Omental fat pad (tissue), 4 donors: ENCODE measurements around the gene STK17B. TPM values are rescaled to one million over a fixed set of nuclear protein-coding genes. Genes with fewer than 3 reads are reported as not detected.
A peak's percentile ranks its signal among the peaks of the same experiment; 100 is the strongest.

Experiments used
- ATAC-seq: fragments of 150-250 bp; one replicate; pipeline ENCODE4 v1.9.1; 2016; ENCODE audit warnings: mild to moderate bottlenecking, moderate library complexity; ENCODE audit not compliant: low FRiP score
- DNase-seq: peaks from one replicate; pipeline ENCODE4 v3.0.0-alpha.2; 2019; ENCODE audit warnings: low spot score
- total RNA-seq, 4 donors: library from RNA; depleted of rRNA; stranded (reverse); fragments of >200 nt; gene quantifications; one replicate each; pipeline ENCODE4 v1.1.0, GENCODE V29; 2016
- TF ChIP-seq, protein P1 (sequence below), 3 donors: fragments of 450-650 bp; IDR thresholded peaks; one replicate each; pipeline ENCODE4 v1.5.1; 2016 to 2017; ENCODE audit warnings: antibody characterized with exemption in 3 of 3, mild to moderate bottlenecking in 3 of 3, moderate library complexity in 2 of 3

Gene STK17B
- 10 to 100 TPM; 39.2 to 89.9 (median 60.7) TPM for total RNA-seq

GRCh38 chr2:196171248-196171871 lies at the start of gene STK17B:
Gene STK17B, minus strand, starts transcription at chr2:196171578. Its CDS starts 8,195 bp downstream, at chr2:196163383.
- TF ChIP-seq, protein P1, sequence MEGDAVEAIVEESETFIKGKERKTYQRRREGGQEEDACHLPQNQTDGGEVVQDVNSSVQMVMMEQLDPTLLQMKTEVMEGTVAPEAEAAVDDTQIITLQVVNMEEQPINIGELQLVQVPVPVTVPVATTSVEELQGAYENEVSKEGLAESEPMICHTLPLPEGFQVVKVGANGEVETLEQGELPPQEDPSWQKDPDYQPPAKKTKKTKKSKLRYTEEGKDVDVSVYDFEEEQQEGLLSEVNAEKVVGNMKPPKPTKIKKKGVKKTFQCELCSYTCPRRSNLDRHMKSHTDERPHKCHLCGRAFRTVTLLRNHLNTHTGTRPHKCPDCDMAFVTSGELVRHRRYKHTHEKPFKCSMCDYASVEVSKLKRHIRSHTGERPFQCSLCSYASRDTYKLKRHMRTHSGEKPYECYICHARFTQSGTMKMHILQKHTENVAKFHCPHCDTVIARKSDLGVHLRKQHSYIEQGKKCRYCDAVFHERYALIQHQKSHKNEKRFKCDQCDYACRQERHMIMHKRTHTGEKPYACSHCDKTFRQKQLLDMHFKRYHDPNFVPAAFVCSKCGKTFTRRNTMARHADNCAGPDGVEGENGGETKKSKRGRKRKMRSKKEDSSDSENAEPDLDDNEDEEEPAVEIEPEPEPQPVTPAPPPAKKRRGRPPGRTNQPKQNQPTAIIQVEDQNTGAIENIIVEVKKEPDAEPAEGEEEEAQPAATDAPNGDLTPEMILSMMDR (IDR thresholded peaks at IDR 0.05): no peak
- DNase-seq (peak; percentile 82), ATAC-seq (peak; percentile 92)

DNA sequence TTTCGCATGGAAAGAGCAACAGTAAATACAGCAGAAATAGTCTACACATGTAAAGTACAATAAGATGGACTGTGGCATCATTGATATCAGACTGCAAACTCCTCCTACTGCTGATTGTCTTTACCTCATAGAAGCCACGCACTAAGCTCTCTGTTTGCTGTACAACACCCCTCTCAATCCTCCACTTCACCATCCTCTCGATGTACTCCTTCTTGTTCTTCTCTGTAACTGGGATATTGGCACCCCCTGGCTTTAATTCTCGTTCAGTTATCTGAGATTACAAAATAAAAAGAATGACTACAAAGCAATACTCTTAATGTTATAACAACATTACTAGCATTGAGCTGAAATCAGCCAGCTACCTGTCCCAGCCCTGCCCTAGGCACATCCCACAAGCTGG lies 49.3 kb upstream of the STK17B start:
- DNase-seq (no peak), ATAC-seq (no peak)
- TF ChIP-seq, protein P1 (IDR thresholded peaks at IDR 0.05): no peak

DNA sequence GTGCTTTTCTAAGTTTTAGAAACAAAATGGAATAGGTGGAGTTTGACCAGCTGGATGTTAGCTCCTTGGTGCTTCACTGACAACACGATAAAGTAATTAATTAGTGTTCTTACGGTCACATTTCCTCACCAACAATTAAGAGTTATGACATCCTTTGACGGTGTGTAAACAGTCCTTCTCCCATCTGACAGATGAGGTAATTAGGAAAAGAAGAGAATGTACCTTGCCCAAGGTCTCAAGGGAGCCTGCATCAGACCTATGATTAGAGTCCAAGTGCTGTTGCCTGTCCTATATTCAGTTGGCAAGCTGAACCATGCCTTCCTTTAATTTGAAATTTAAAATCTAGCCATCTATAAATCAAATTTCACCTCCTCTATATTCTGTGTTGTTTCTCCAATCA lies 48.3 kb upstream of the STK17B start:
- no peak for ATAC-seq
- no peak for DNase-seq
- TF ChIP-seq, protein P1 (IDR thresholded peaks at IDR 0.05): no peak

DNA sequence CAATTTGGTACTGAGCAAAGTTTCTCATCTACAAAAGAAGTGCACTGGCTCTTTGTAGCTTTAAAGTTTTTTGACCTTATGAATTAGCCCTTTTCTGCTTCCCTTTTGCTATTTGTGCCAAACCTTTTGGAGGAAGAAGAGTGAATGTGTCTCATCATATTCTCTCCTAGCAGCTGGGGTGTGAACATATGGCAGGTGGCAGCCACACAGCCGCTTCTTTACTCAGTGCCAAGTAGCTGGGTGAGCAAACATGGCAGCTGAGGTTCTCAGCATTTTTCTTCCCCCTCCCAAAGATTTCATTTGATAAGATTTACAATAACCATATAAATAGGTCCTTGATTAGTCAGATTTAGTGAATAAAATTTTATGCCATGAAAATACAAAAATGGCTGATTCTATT lies 46.7 kb upstream of the STK17B start:
- ATAC-seq (no peak), DNase-seq (no peak)
- TF ChIP-seq, protein P1 (IDR thresholded peaks at IDR 0.05): no peak

- TF ChIP-seq, protein P1 (IDR thresholded peaks at IDR 0.05): no peak
- DNase-seq (no peak), ATAC-seq (no peak)
Observed at GRCh38 chr2:196217116-196217515, 45.7 kb upstream of the STK17B start.

- TF ChIP-seq, protein P1 (IDR thresholded peaks at IDR 0.05): no peak
- no peak for ATAC-seq
- DNase-seq: no peak
Observed at GRCh38 chr2:196215376-196215775, 44.0 kb upstream of the STK17B start.

DNA sequence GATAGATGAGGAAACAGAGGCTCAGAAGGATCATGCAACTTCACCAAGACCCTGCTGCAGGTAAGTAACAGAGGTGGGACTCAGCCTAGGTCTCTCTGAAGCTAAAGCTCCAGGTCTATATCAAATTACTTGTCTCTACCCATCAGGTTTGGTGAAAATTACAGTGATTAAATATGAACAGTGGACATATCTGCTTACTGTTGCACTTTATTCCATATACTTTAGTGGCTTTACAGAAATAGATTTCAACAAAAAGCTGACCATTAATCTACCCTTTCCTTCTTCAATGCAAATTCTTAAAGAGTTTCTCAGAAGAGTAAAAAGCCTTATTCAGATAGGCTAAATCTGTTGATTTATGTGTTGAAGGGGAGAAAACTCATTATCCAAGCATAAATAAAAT lies 42.8 kb upstream of the STK17B start:
- no peak for DNase-seq
- TF ChIP-seq, protein P1 (IDR thresholded peaks at IDR 0.05): no peak
- ATAC-seq: no peak
